Measurements from ENCODE around the gene EPHA7. TPM values are rescaled to one million over a fixed set of nuclear protein-coding genes. Genes with fewer than 3 reads are reported as not detected.

EPHA7 gene
- polyA plus RNA-seq, 1 of the 3 experiments (the other 2 are of a cell fraction), result under 0.01 TPM

- POLR2A ChIA-PET, result no interaction called here
- H4K20me1 ChIP-seq (ENCODE audit: insufficient read depth), result no peaks in the 10 kb centered on the region
- DNase-seq, result no peak
- no peaks in the 10 kb centered on the region for H3K36me3 ChIP-seq (replicated peaks in 1 of 2; ENCODE audit: control insufficient read depth in 1 of 2, insufficient read depth in 2 of 2, low read length in 1 of 2)
- no peak overlapping the region for H3K27ac ChIP-seq (ENCODE audit: low read depth in 2 of 2, low read length in 1 of 2)
- no peaks in the 10 kb centered on the region for H3K9me3 ChIP-seq
- H3K4me2 ChIP-seq, result no peak overlapping the region
- no peaks in the 10 kb centered on the region for H3K27me3 ChIP-seq (ENCODE audit: insufficient read depth)
- H3K79me2 ChIP-seq (ENCODE audit: insufficient read depth), result no peaks in the 10 kb centered on the region
- no peak overlapping the region for H3K4me3 ChIP-seq (ENCODE audit: low read depth in 2 of 2, low read length in 1 of 2)
- CTCF ChIA-PET, result interaction anchor here (1.6 kb wide), 1 partner anchor 16 kb away, joined by 3 read pairs; no protein-coding TSS in a partner anchor
- no peaks in the 10 kb centered on the region for H3F3A ChIP-seq (replicated peaks; ENCODE audit: insufficient read depth)
- TF ChIP-seq CHD2 (IDR thresholded peaks at IDR 0.05; ENCODE audit: low read length, partially characterized antibody) (no peak), REST (IDR thresholded peaks at IDR 0.05; ENCODE audit: low read depth, low read length) (no peak), ELF1 (IDR thresholded peaks at IDR 0.05) (no peak), EP300 (IDR thresholded peaks at IDR 0.05; ENCODE audit: borderline replicate concordance in 1 of 2, low read depth in 1 of 2, low read length in 1 of 2) (no peak), MXI1 (IDR thresholded peaks at IDR 0.05; ENCODE audit: low read depth, low read length) (no peak), RFX5 (IDR thresholded peaks at IDR 0.05; ENCODE audit: low read length) (no peak), EZH2phosphoT487 (IDR thresholded peaks at IDR 0.05; ENCODE audit: borderline replicate concordance, low read depth) (no peak), RAD21 (IDR thresholded peaks at IDR 0.05; ENCODE audit: low read length) (no peak), TEAD4 (IDR thresholded peaks at IDR 0.05; ENCODE audit: borderline replicate concordance, insufficient read depth) (no peak), YY1 (IDR thresholded peaks at IDR 0.05; ENCODE audit: low read depth) (no peak), SMC3 (IDR thresholded peaks at IDR 0.05; ENCODE audit: low read depth, low read length) (no peak), FOXJ3 (CRISPR knock-in tag; IDR thresholded peaks at IDR 0.05) (no peak), PBX3 (IDR thresholded peaks at IDR 0.05) (no peak), GATA2 (CRISPR knock-in tag; IDR thresholded peaks at IDR 0.05) (no peak), GABPA (IDR thresholded peaks at IDR 0.05; ENCODE audit: low read depth) (no peak), NRF1 (IDR thresholded peaks at IDR 0.05; ENCODE audit: low read depth, low read length) (no peak)
- H3K9me2 ChIP-seq, result no peaks in the 10 kb centered on the region
- no peaks in the 10 kb centered on the region; a peak in 1 of 4 replicates for H3K4me1 ChIP-seq (ENCODE audit: control insufficient read depth in 1 of 2, insufficient read depth in 2 of 2, low read depth in 1 of 2, low read length in 1 of 2)
- H2AFZ ChIP-seq (ENCODE audit: low read depth), result no peak overlapping the region
- no peak overlapping the region for H3K9ac ChIP-seq
- 0% methylated on average over 1 of the region's 1 CpG for WGBS (ENCODE audit: low lambda C conversion rate)
Observed at GRCh38 chr6:93407186-93407585, 12.2 kb downstream of the EPHA7 start.

Data from SK-N-SH (cell line).